Measurements from ENCODE around the gene SLC2A6.

GRCh38 chr9:133515615-133516255 is 36.8 kb upstream of the SLC2A6 start:
- TF ChIP-seq EZH2 (IDR thresholded peaks at IDR 0.05; ENCODE audit: borderline replicate concordance) (no peak), CTCF (IDR thresholded peaks at IDR 0.05; ENCODE audit: poor library complexity) (no peak)
